WTC11 (cell line): ENCODE data around the gene LAMB4. TPM values are rescaled to one million over a fixed set of nuclear protein-coding genes. Genes with fewer than 3 reads are reported as not detected.

Experiments
- ATAC-seq: fragments of 200-7000 bp; cut with Tn5 transposase; 2 replicates; pipeline ENCODE4 v1.10.0; 2021; ENCODE audit warnings: mild to moderate bottlenecking, moderate library complexity
- CTCF ChIA-PET: fragments of 300-600 bp; sonication (Branson Sonifier 250); formaldehyde crosslinking; loops from one replicate; lab custom pipeline; 2021; ENCODE audit warnings: antibody characterized with exemption; lab: Charles Lee
- POLR2A ChIA-PET: fragments of 350-600 bp; sonication (Branson Sonifier 250); formaldehyde crosslinking; loops from one replicate; lab custom pipeline; 2021; ENCODE audit warnings: antibody characterized with exemption; lab: Charles Lee
- DNase-seq: peaks from one replicate; pipeline ENCODE4 v3.0.0; 2021; ENCODE audit warnings: low spot score
- H3K27ac Mint-ChIP-seq: 2 replicates; pipeline ENCODE4 v1.8.0; 2021; ENCODE audit warnings: mixed read lengths
- H3K27me3 Mint-ChIP-seq: 2 replicates; pipeline ENCODE4 v1.8.0; 2021; ENCODE audit warnings: low read depth, mild to moderate bottlenecking, moderate library complexity, mixed read lengths
- H3K36me3 Mint-ChIP-seq: 2 replicates; pipeline ENCODE4 v1.8.0; 2021; ENCODE audit warnings: mixed read lengths
- H3K4me1 Mint-ChIP-seq: 2 replicates; pipeline ENCODE4 v1.8.0; 2022; ENCODE audit warnings: mixed read lengths
- H3K4me3 Mint-ChIP-seq: 2 replicates; pipeline ENCODE4 v1.8.0; 2021; ENCODE audit warnings: mild to moderate bottlenecking, moderate library complexity, mixed read lengths
- H3K9me3 Mint-ChIP-seq: 2 replicates; pipeline ENCODE4 v1.8.0; 2021; ENCODE audit warnings: mixed read lengths
- GRHL2 ChIP-seq: fragments of 250-450 bp; sonication (Bioruptor Pico); IDR thresholded peaks from 2 replicates; pipeline ENCODE4 v1.8.0; 2022; ENCODE audit warnings: mild to moderate bottlenecking, moderate library complexity; ENCODE audit not compliant: insufficient replicate concordance, severe bottlenecking
- KAT7 ChIP-seq: sonication (generic); formaldehyde crosslinking; IDR thresholded peaks from 2 replicates; pipeline ENCODE4 v1.8.1; 2023; ENCODE audit warnings: missing genetic modification reagents, mild to moderate bottlenecking, borderline replicate concordance
- NFYB ChIP-seq: sonication (generic); formaldehyde crosslinking; conservative IDR thresholded peaks from 2 replicates; pipeline ENCODE4 v1.8.0; 2022; ENCODE audit warnings: low read depth, missing genetic modification reagents
- NR1H2 ChIP-seq: sonication (generic); formaldehyde crosslinking; IDR thresholded peaks from 2 replicates; pipeline ENCODE4 v1.9.0; 2021; ENCODE audit warnings: mild to moderate bottlenecking, moderate library complexity, missing genetic modification reagents
- NR2C2 ChIP-seq: sonication (generic); formaldehyde crosslinking; IDR thresholded peaks from 2 replicates; pipeline ENCODE4 v1.8.0; 2022; ENCODE audit warnings: mild to moderate bottlenecking, missing genetic modification reagents
- NR3C1 ChIP-seq: sonication (generic); formaldehyde crosslinking; conservative IDR thresholded peaks from 2 replicates; pipeline ENCODE4 v1.8.1; 2023; ENCODE audit warnings: low read depth, mild to moderate bottlenecking, missing genetic modification reagents
- PRRX2 ChIP-seq: fragments of 250-450 bp; sonication (Bioruptor Pico); IDR thresholded peaks from 2 replicates; pipeline ENCODE4 v1.8.0; 2021; ENCODE audit warnings: mild to moderate bottlenecking
- RELA ChIP-seq: sonication (generic); formaldehyde crosslinking; IDR thresholded peaks from 2 replicates; pipeline ENCODE4 v1.8.1; 2022; ENCODE audit warnings: missing genetic modification reagents, mild to moderate bottlenecking, borderline replicate concordance
- TEAD4 ChIP-seq: sonication (generic); formaldehyde crosslinking; IDR thresholded peaks from 2 replicates; pipeline ENCODE4 v1.8.0; 2022; ENCODE audit warnings: mild to moderate bottlenecking, missing genetic modification reagents
- ZNF121 ChIP-seq: sonication (generic); formaldehyde crosslinking; IDR thresholded peaks from 2 replicates; pipeline ENCODE4 v1.8.0; 2023; ENCODE audit warnings: missing genetic modification reagents
- ZNF396 ChIP-seq: fragments of 250-450 bp; sonication (Bioruptor Pico); IDR thresholded peaks from 2 replicates; pipeline ENCODE4 v1.8.0; 2021; ENCODE audit warnings: mild to moderate bottlenecking, moderate library complexity, borderline replicate concordance
- total RNA-seq: library from RNA; stranded (reverse); gene quantifications from 3 replicates; pipeline ENCODE4 v1.2.3, GENCODE V29; 2021
- TF ChIP-seq, protein P1 (sequence below): sonication (generic); formaldehyde crosslinking; IDR thresholded peaks from 2 replicates; pipeline ENCODE4 v1.8.0; 2022; ENCODE audit warnings: mild to moderate bottlenecking, missing genetic modification reagents
- TF ChIP-seq, protein P2 (sequence below): fragments of 250-450 bp; sonication (Bioruptor Pico); IDR thresholded peaks from 2 replicates; pipeline ENCODE4 v1.9.0; 2021; ENCODE audit warnings: mild to moderate bottlenecking, borderline replicate concordance
- TF ChIP-seq, protein P3 (sequence below): fragments of 200-600 bp; IDR thresholded peaks from 2 replicates; pipeline ENCODE4 v1.8.0; 2022; ENCODE audit warnings: antibody characterized with exemption
- TF ChIP-seq, protein P4 (sequence below): sonication (generic); formaldehyde crosslinking; IDR thresholded peaks from 2 replicates; pipeline ENCODE4 v1.8.1; 2023; ENCODE audit warnings: mild to moderate bottlenecking, missing genetic modification reagents, borderline replicate concordance
- TF ChIP-seq, protein P5 (sequence below): sonication (generic); formaldehyde crosslinking; IDR thresholded peaks from 2 replicates; pipeline ENCODE4 v1.8.0; 2022; ENCODE audit warnings: mild to moderate bottlenecking, missing genetic modification reagents
- TF ChIP-seq, protein P6 (sequence below): fragments of 250-450 bp; sonication (Bioruptor Pico); conservative IDR thresholded peaks from 2 replicates; pipeline ENCODE4 v1.9.0; 2021; ENCODE audit warnings: mild to moderate bottlenecking

LAMB4 gene
- total RNA-seq, 1 experiment from 2014 or later = not detected

DNA sequence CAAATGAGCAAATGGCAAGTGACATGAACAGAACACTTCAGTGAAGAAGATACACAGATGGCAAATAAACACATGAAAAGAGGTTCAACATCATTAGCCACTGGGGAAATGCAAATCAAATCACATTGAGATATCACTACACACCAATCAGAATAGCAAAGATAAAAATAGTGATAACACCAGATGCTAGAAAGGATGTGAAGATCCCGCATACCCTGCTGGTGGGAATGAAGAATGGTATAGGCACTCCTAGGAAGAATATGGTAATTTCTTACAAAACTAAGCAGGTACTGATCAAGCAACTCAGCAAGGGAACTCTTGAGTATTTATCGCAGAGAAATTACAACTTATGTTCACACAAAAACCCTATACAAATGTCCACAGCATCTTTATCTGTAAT, 11.2 kb downstream of the LAMB4 start (continued):
- TF ChIP-seq GRHL2 (no peak), RELA (CRISPR knock-in tag) (no peak), TEAD4 (CRISPR knock-in tag) (no peak), ZNF121 (no peak), NR1H2 (no peak)
- TF ChIP-seq, all 79 proteins: peak for 0

DNA sequence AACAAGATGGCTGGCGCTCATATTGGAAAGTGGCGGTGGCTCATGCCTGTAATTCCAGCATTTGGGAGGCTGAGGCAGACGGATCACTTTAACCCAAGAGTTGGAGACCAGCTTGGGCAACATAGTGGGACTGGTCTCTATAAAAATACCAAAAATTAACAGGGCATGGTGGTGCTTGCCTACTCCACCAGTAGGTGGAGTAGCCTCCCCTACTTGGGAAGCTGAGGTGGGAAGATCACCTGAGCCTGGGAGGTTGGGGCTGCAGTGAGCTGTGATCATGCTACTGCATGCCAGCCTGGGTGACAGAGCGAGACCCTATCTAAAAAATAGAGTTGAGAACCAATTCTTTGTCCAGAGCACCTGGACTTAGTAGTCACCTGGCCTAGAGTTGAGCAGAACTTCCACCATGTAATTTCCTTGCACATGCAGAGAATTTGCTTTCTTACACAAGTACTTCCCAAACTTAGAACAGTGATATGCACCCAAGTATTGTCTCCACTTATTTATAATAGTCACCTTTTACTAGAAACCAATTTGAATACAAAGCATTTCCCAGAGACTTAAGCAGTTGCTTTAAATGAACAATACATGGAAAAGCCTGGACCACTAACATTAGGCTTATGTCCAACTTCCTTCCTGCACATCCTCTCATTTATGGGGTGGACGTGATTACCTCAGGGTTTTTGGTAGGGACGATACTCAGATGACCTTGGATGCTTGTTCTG, 15.9 kb downstream of the LAMB4 start:
- H3K4me3 Mint-ChIP-seq = no peak overlapping the region
- H3K27ac Mint-ChIP-seq = no peak overlapping the region
- H3K27me3 Mint-ChIP-seq = no peaks in the 10 kb centered on the region
- TF ChIP-seq, protein P1, sequence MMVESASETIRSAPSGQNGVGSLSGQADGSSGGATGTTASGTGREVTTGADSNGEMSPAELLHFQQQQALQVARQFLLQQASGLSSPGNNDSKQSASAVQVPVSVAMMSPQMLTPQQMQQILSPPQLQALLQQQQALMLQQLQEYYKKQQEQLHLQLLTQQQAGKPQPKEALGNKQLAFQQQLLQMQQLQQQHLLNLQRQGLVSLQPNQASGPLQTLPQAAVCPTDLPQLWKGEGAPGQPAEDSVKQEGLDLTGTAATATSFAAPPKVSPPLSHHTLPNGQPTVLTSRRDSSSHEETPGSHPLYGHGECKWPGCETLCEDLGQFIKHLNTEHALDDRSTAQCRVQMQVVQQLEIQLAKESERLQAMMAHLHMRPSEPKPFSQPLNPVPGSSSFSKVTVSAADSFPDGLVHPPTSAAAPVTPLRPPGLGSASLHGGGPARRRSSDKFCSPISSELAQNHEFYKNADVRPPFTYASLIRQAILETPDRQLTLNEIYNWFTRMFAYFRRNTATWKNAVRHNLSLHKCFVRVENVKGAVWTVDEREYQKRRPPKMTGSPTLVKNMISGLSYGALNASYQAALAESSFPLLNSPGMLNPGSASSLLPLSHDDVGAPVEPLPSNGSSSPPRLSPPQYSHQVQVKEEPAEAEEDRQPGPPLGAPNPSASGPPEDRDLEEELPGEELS (CRISPR knock-in tag) = no peak
- TF ChIP-seq, protein P2, sequence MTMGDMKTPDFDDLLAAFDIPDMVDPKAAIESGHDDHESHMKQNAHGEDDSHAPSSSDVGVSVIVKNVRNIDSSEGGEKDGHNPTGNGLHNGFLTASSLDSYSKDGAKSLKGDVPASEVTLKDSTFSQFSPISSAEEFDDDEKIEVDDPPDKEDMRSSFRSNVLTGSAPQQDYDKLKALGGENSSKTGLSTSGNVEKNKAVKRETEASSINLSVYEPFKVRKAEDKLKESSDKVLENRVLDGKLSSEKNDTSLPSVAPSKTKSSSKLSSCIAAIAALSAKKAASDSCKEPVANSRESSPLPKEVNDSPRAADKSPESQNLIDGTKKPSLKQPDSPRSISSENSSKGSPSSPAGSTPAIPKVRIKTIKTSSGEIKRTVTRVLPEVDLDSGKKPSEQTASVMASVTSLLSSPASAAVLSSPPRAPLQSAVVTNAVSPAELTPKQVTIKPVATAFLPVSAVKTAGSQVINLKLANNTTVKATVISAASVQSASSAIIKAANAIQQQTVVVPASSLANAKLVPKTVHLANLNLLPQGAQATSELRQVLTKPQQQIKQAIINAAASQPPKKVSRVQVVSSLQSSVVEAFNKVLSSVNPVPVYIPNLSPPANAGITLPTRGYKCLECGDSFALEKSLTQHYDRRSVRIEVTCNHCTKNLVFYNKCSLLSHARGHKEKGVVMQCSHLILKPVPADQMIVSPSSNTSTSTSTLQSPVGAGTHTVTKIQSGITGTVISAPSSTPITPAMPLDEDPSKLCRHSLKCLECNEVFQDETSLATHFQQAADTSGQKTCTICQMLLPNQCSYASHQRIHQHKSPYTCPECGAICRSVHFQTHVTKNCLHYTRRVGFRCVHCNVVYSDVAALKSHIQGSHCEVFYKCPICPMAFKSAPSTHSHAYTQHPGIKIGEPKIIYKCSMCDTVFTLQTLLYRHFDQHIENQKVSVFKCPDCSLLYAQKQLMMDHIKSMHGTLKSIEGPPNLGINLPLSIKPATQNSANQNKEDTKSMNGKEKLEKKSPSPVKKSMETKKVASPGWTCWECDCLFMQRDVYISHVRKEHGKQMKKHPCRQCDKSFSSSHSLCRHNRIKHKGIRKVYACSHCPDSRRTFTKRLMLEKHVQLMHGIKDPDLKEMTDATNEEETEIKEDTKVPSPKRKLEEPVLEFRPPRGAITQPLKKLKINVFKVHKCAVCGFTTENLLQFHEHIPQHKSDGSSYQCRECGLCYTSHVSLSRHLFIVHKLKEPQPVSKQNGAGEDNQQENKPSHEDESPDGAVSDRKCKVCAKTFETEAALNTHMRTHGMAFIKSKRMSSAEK (CRISPR knock-in tag) = no peak
- TF ChIP-seq NR3C1 (CRISPR knock-in tag) = no peak
- no peak for TF ChIP-seq ZNF396
- TF ChIP-seq, protein P3, sequence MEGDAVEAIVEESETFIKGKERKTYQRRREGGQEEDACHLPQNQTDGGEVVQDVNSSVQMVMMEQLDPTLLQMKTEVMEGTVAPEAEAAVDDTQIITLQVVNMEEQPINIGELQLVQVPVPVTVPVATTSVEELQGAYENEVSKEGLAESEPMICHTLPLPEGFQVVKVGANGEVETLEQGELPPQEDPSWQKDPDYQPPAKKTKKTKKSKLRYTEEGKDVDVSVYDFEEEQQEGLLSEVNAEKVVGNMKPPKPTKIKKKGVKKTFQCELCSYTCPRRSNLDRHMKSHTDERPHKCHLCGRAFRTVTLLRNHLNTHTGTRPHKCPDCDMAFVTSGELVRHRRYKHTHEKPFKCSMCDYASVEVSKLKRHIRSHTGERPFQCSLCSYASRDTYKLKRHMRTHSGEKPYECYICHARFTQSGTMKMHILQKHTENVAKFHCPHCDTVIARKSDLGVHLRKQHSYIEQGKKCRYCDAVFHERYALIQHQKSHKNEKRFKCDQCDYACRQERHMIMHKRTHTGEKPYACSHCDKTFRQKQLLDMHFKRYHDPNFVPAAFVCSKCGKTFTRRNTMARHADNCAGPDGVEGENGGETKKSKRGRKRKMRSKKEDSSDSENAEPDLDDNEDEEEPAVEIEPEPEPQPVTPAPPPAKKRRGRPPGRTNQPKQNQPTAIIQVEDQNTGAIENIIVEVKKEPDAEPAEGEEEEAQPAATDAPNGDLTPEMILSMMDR = peak; percentile 69
- POLR2A ChIA-PET = interaction anchor here (1.1 kb wide), 1 partner anchor 27 kb away, joined by 3 read pairs; no protein-coding TSS in a partner anchor
- H3K9me3 Mint-ChIP-seq = no peaks in the 10 kb centered on the region
- DNase-seq (peak; percentile 59), ATAC-seq (peak; percentile 98)
- H3K36me3 Mint-ChIP-seq = no peaks in the 10 kb centered on the region
- H3K4me1 Mint-ChIP-seq = no peaks in the 10 kb centered on the region
- CTCF ChIA-PET = interaction anchor here (0.6 to 2.7 kb wide), 28 partner anchors 9 to 456 kb away, joined by 3 to 65 read pairs (median 4); partner anchors contain the start of genes DNAJB9, LAMB4 and NRCAM

DNA sequence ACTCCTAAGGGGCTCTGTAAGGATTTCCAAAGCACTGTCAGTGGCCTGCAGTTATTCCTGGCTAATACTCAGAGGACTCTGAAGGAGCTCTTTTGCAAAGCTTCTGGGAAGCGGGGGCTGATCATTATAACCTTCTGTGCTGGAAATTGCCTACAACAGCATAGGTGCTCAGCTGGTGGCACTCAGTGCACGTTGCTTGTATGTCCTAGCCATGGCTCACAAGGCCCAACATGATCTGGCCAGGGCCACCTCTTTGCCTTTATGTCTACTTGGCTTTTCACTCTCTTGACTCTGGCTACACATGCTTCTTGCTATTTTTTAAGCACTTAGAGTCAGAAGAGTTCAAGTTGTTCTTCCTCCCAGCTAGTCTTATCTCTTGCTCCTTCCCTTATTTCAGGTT, 17.5 kb downstream of the LAMB4 start:
- ChIA-PET POLR2A (interaction anchor here (0.7 kb wide), 1 partner anchor 12 kb away, joined by 3 read pairs; no protein-coding TSS in a partner anchor), CTCF (interaction anchor here (0.8 to 2.7 kb wide), 2 partner anchors 11 to 33 kb away, joined by 3 to 65 read pairs; no protein-coding TSS in a partner anchor)
- Mint-ChIP-seq H3K4me3 (no peak overlapping the region), H3K36me3 (no peaks in the 10 kb centered on the region), H3K4me1 (no peaks in the 10 kb centered on the region), H3K9me3 (no peaks in the 10 kb centered on the region), H3K27ac (no peak overlapping the region), H3K27me3 (no peaks in the 10 kb centered on the region)
- DNase-seq (no peak), ATAC-seq (no peak)
- TF ChIP-seq NR2C2 (CRISPR knock-in tag) (no peak), NFYB (CRISPR knock-in tag) (no peak), PRRX2 (CRISPR knock-in tag) (no peak), KAT7 (CRISPR knock-in tag) (no peak)
- TF ChIP-seq, protein P4, sequence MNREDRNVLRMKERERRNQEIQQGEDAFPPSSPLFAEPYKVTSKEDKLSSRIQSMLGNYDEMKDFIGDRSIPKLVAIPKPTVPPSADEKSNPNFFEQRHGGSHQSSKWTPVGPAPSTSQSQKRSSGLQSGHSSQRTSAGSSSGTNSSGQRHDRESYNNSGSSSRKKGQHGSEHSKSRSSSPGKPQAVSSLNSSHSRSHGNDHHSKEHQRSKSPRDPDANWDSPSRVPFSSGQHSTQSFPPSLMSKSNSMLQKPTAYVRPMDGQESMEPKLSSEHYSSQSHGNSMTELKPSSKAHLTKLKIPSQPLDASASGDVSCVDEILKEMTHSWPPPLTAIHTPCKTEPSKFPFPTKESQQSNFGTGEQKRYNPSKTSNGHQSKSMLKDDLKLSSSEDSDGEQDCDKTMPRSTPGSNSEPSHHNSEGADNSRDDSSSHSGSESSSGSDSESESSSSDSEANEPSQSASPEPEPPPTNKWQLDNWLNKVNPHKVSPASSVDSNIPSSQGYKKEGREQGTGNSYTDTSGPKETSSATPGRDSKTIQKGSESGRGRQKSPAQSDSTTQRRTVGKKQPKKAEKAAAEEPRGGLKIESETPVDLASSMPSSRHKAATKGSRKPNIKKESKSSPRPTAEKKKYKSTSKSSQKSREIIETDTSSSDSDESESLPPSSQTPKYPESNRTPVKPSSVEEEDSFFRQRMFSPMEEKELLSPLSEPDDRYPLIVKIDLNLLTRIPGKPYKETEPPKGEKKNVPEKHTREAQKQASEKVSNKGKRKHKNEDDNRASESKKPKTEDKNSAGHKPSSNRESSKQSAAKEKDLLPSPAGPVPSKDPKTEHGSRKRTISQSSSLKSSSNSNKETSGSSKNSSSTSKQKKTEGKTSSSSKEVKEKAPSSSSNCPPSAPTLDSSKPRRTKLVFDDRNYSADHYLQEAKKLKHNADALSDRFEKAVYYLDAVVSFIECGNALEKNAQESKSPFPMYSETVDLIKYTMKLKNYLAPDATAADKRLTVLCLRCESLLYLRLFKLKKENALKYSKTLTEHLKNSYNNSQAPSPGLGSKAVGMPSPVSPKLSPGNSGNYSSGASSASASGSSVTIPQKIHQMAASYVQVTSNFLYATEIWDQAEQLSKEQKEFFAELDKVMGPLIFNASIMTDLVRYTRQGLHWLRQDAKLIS (CRISPR knock-in tag) = no peak
- TF ChIP-seq, protein P5, sequence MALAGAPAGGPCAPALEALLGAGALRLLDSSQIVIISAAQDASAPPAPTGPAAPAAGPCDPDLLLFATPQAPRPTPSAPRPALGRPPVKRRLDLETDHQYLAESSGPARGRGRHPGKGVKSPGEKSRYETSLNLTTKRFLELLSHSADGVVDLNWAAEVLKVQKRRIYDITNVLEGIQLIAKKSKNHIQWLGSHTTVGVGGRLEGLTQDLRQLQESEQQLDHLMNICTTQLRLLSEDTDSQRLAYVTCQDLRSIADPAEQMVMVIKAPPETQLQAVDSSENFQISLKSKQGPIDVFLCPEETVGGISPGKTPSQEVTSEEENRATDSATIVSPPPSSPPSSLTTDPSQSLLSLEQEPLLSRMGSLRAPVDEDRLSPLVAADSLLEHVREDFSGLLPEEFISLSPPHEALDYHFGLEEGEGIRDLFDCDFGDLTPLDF (CRISPR knock-in tag) = no peak
- TF ChIP-seq, protein P6, sequence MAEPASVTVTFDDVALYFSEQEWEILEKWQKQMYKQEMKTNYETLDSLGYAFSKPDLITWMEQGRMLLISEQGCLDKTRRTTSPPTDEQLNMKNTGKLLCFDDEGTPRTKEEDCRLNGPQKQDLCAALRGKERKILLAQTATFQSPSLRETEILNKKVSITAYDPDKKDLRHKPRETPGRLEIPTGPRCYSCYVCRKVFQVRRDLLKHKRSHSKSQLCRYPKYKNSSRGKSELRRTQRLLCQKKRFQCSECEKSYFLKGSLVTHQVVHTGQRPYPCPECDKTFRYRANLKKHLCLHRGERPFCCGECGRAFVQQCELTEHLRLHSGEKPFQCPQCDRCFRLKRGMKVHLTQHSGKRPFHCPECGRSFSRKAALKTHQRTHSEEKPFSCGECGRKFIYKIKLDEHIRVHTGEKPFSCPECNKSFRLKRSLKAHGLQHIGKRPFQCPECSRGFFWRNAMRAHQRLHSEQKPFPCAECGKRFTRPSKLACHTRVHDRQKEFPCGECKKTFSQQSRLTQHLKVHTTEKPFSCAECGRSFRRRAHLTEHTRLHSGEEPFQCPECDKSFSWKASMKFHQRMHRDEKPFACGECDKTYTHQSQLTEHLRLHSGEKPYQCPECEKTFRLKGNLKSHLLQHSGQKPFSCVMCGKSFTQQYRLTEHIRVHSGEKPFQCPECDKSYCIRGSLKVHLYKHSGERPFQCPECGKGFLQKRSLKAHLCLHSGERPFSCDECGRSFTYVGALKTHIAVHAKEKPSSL (CRISPR knock-in tag) = no peak
